ENCODE data around the gene PAFAH1B1. TPM values are rescaled to one million over a fixed set of nuclear protein-coding genes. Genes with fewer than 3 reads are reported as not detected.

Gene PAFAH1B1
- total and polyA plus RNA-seq, 2 experiments from 2014 or later: 69.9 to 71.7 TPM

DNA sequence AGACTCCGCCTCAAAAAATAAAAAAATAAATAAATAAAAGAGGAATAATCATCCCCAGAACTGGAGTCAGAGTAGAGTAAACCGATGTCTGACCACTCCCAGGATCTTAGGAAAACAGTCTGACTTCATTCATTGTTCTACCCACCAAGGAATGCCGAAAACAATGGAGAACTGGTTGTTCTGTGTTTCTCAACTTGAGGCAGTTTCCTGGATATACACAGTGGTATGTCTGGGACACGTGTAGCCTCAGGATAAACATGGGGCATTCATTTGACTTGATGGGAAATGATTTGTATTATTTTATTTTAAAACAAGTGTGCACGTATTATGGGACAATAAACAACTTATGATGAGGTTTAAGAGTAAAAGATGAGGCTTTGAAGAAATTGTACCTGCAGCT, 32.8 kb upstream of the PAFAH1B1 start (continued):
- no peak for TF ChIP-seq ZNF114 (CRISPR knock-in tag; IDR thresholded peaks at IDR 0.05)
- TF ChIP-seq, protein P1, sequence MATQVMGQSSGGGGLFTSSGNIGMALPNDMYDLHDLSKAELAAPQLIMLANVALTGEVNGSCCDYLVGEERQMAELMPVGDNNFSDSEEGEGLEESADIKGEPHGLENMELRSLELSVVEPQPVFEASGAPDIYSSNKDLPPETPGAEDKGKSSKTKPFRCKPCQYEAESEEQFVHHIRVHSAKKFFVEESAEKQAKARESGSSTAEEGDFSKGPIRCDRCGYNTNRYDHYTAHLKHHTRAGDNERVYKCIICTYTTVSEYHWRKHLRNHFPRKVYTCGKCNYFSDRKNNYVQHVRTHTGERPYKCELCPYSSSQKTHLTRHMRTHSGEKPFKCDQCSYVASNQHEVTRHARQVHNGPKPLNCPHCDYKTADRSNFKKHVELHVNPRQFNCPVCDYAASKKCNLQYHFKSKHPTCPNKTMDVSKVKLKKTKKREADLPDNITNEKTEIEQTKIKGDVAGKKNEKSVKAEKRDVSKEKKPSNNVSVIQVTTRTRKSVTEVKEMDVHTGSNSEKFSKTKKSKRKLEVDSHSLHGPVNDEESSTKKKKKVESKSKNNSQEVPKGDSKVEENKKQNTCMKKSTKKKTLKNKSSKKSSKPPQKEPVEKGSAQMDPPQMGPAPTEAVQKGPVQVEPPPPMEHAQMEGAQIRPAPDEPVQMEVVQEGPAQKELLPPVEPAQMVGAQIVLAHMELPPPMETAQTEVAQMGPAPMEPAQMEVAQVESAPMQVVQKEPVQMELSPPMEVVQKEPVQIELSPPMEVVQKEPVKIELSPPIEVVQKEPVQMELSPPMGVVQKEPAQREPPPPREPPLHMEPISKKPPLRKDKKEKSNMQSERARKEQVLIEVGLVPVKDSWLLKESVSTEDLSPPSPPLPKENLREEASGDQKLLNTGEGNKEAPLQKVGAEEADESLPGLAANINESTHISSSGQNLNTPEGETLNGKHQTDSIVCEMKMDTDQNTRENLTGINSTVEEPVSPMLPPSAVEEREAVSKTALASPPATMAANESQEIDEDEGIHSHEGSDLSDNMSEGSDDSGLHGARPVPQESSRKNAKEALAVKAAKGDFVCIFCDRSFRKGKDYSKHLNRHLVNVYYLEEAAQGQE (IDR thresholded peaks at IDR 0.05; ENCODE audit: unreplicated experiment): no peak
- no peak for TF ChIP-seq EZH2 (IDR thresholded peaks at IDR 0.05; ENCODE audit: low read depth, unreplicated experiment)
- no peak for TF ChIP-seq CREB1 (CRISPR knock-in tag; IDR thresholded peaks at IDR 0.05; ENCODE audit: low read depth)
- no peak for TF ChIP-seq STAT1 (IDR thresholded peaks at IDR 0.05; ENCODE audit: unreplicated experiment)
- no peak for TF ChIP-seq JUNB (IDR thresholded peaks at IDR 0.05; ENCODE audit: unreplicated experiment)

DNA sequence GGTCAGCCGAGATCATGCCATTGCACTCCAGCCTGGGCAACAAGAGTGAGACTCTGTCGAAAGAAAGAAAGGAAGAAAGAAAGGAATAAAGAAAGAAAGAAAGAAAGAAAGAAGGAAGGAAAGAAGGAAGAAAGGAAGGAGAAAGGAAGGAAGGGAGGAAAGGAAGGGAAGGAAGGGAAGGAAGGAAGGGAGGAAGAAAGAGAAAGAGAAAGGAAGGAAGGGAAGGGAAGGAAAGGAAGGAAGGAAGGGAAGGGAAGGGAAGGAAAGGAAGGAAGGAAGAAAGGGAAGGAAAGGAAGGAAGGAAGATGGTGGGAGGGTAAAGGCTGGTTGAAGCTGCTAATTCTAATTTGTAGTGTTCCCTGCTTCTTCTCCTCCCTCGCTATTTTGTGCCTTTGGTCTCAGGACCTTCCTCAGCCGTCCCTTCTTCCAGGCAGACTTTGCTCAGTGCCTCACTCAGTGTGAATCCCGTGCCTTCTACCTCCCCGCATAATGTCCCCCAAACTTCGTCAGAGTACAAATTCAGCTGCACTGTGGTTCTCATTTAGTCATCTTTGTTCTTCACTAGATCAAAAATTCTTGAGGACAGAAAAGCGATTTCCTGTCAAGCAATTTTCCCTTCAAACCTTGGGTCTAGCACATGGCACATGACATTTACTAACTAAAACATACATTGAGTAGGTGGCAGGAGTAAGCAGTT, 31.1 kb upstream of the PAFAH1B1 start:
- no peak for DNase-seq (ENCODE audit: low spot score)
- Histone ChIP-seq H3K27me3 (ENCODE audit: insufficient read depth) (no peaks in the 10 kb centered on the region), H3K9me2 (ENCODE audit: insufficient read depth) (no peaks in the 10 kb centered on the region), H3K4me3 (no peak overlapping the region), H3K4me2 (no peak overlapping the region), H3K4me1 (ENCODE audit: insufficient read depth) (no peaks in the 10 kb centered on the region), H2AFZ (no peak overlapping the region), H3F3A (replicated peaks; ENCODE audit: low read depth) (no peaks in the 10 kb centered on the region), H4K20me1 (replicated peaks; ENCODE audit: insufficient read depth) (no peaks in the 10 kb centered on the region), H3K79me2 (replicated peaks; ENCODE audit: insufficient read depth) (no peaks in the 10 kb centered on the region), H3K36me3 (ENCODE audit: insufficient read depth) (peaks cover 4% of the 10 kb centered on the region; the same call in 1 of the 2 replicates), H3K27ac (ENCODE audit: low read depth) (no peak overlapping the region)
- no peak for ATAC-seq
- Mint-ChIP-seq H3K36me3 (ENCODE audit: low read depth) (peaks cover 18% of the 10 kb centered on the region; the same call in 2 of the 3 replicates), H3K9me3 (peaks cover 33% of the 10 kb centered on the region), H3K4me3 (no peak overlapping the region; the same call in 2 of the 3 replicates), H3K27me3 (ENCODE audit: insufficient read depth, low read depth, poor library complexity) (peaks cover 11% of the 10 kb centered on the region), H3K27ac (no peak overlapping the region), H3K4me1 (no peaks in the 10 kb centered on the region)
- no peak for TF ChIP-seq ZNF114 (CRISPR knock-in tag; IDR thresholded peaks at IDR 0.05)
- TF ChIP-seq, protein P2, sequence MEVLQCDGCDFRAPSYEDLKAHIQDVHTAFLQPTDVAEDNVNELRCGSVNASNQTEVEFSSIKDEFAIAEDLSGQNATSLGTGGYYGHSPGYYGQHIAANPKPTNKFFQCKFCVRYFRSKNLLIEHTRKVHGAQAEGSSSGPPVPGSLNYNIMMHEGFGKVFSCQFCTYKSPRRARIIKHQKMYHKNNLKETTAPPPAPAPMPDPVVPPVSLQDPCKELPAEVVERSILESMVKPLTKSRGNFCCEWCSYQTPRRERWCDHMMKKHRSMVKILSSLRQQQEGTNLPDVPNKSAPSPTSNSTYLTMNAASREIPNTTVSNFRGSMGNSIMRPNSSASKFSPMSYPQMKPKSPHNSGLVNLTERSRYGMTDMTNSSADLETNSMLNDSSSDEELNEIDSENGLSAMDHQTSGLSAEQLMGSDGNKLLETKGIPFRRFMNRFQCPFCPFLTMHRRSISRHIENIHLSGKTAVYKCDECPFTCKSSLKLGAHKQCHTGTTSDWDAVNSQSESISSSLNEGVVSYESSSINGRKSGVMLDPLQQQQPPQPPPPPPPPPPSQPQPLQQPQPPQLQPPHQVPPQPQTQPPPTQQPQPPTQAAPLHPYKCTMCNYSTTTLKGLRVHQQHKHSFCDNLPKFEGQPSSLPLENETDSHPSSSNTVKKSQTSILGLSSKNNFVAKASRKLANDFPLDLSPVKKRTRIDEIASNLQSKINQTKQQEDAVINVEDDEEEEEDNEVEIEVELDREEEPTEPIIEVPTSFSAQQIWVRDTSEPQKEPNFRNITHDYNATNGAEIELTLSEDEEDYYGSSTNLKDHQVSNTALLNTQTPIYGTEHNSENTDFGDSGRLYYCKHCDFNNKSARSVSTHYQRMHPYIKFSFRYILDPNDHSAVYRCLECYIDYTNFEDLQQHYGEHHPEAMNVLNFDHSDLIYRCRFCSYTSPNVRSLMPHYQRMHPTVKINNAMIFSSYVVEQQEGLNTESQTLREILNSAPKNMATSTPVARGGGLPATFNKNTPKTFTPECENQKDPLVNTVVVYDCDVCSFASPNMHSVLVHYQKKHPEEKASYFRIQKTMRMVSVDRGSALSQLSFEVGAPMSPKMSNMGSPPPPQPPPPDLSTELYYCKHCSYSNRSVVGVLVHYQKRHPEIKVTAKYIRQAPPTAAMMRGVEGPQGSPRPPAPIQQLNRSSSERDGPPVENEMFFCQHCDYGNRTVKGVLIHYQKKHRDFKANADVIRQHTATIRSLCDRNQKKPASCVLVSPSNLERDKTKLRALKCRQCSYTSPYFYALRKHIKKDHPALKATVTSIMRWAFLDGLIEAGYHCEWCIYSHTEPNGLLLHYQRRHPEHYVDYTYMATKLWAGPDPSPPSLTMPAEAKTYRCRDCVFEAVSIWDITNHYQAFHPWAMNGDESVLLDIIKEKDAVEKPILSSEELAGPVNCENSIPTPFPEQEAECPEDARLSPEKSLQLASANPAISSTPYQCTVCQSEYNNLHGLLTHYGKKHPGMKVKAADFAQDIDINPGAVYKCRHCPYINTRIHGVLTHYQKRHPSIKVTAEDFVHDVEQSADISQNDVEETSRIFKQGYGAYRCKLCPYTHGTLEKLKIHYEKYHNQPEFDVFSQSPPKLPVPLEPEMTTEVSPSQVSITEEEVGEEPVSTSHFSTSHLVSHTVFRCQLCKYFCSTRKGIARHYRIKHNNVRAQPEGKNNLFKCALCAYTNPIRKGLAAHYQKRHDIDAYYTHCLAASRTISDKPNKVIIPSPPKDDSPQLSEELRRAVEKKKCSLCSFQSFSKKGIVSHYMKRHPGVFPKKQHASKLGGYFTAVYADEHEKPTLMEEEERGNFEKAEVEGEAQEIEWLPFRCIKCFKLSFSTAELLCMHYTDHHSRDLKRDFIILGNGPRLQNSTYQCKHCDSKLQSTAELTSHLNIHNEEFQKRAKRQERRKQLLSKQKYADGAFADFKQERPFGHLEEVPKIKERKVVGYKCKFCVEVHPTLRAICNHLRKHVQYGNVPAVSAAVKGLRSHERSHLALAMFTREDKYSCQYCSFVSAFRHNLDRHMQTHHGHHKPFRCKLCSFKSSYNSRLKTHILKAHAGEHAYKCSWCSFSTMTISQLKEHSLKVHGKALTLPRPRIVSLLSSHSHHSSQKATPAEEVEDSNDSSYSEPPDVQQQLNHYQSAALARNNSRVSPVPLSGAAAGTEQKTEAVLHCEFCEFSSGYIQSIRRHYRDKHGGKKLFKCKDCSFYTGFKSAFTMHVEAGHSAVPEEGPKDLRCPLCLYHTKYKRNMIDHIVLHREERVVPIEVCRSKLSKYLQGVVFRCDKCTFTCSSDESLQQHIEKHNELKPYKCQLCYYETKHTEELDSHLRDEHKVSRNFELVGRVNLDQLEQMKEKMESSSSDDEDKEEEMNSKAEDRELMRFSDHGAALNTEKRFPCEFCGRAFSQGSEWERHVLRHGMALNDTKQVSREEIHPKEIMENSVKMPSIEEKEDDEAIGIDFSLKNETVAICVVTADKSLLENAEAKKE (CRISPR knock-in tag; IDR thresholded peaks at IDR 0.05): no peak
- no peak for TF ChIP-seq EZH2phosphoT487 (IDR thresholded peaks at IDR 0.05; ENCODE audit: unreplicated experiment)
- TF ChIP-seq CREB1 (CRISPR knock-in tag; IDR thresholded peaks at IDR 0.05; ENCODE audit: low read depth): no peak
- TF ChIP-seq ZNF331 (CRISPR knock-in tag; IDR thresholded peaks at IDR 0.05; ENCODE audit: low read depth): no peak
- no peak for TF ChIP-seq STAT1 (IDR thresholded peaks at IDR 0.05; ENCODE audit: unreplicated experiment)
- TF ChIP-seq, protein P3, sequence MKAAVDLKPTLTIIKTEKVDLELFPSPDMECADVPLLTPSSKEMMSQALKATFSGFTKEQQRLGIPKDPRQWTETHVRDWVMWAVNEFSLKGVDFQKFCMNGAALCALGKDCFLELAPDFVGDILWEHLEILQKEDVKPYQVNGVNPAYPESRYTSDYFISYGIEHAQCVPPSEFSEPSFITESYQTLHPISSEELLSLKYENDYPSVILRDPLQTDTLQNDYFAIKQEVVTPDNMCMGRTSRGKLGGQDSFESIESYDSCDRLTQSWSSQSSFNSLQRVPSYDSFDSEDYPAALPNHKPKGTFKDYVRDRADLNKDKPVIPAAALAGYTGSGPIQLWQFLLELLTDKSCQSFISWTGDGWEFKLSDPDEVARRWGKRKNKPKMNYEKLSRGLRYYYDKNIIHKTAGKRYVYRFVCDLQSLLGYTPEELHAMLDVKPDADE (IDR thresholded peaks at IDR 0.05): no peak

Data from GM23338 (cell line).